Cortex of kidney (tissue), 1 donor: ENCODE results near the gene HPGDS.

Experiments used
- DNase-seq: peaks from one replicate; lab custom pipeline; 2025; lab: John Stamatoyannopoulos, UW

HPGDS gene

GRCh38 chr4:94256144-94256783 lies 86.4 kb downstream of the HPGDS start:
- no peak for DNase-seq

GRCh38 chr4:94253036-94253435 lies 89.6 kb downstream of the HPGDS start:
- DNase-seq, result no peak

- DNase-seq, result no peak
Observed at GRCh38 chr4:94251094-94251493, 91.5 kb downstream of the HPGDS start.
